Jurkat, Clone E6-1 (cell line): ENCODE data around the gene IPO4.

Experiments used
- DNase-seq: peaks from one replicate; pipeline ENCODE4 v3.0.0-alpha.2; 2011; ENCODE audit warnings: low read depth, low spot score
- H3K4me3 ChIP-seq: 2 replicates; pipeline ENCODE4 v1.5.1; 2011; ENCODE audit warnings: mild to moderate bottlenecking, low read length, control low read depth, moderate library complexity

IPO4 gene

GRCh38 chr14:24156840-24157239 is 31.8 kb downstream of the IPO4 start:
- no peak overlapping the region for H3K4me3 ChIP-seq
- DNase-seq, result no peak

DNA sequence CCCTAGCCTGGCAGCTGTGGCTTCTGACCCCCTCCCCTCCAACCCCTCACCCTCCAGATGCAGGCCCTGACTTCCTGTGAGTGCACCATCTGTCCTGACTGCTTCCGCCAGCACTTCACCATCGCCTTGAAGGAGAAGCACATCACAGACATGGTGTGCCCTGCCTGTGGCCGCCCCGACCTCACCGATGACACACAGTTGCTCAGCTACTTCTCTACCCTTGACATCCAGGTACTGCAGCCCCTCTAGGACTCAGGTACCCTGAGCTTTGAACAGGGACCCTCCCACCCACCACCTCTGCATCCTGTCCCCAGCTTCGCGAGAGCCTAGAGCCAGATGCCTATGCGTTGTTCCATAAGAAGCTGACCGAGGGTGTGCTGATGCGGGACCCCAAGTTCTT is 33.5 kb downstream of the IPO4 start:
- no peak for DNase-seq
- no peak overlapping the region for H3K4me3 ChIP-seq

DNA sequence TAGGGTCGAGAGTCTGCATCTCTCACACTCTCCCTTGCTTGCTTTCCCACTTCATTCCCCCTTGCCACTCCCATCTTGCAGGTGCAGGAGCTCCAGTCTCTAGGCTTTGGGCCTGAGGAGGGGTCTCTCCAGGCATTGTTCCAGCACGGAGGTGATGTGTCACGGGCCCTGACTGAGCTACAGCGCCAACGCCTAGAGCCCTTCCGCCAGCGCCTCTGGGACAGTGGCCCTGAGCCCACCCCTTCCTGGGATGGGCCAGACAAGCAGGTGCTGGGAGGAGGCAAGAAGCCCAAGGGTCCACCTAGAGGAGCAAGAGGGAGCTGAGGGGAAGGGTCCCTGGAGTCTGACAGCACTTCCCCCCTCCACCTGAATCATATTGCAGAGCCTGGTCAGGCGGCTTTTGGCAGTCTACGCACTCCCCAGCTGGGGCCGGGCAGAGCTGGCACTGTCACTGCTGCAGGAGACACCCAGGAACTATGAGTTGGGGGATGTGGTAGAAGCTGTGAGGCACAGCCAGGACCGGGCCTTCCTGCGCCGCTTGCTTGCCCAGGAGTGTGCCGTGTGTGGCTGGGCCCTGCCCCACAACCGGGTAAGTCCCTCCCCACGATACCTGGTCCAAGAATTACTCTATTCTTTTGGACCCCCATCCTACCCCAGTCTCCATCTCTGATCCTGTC is 37.1 kb downstream of the IPO4 start:
- no peak for DNase-seq
- no peak overlapping the region for H3K4me3 ChIP-seq

GRCh38 chr14:24150993-24151392 is 37.6 kb downstream of the IPO4 start:
- no peak overlapping the region for H3K4me3 ChIP-seq
- DNase-seq, result no peak

DNA sequence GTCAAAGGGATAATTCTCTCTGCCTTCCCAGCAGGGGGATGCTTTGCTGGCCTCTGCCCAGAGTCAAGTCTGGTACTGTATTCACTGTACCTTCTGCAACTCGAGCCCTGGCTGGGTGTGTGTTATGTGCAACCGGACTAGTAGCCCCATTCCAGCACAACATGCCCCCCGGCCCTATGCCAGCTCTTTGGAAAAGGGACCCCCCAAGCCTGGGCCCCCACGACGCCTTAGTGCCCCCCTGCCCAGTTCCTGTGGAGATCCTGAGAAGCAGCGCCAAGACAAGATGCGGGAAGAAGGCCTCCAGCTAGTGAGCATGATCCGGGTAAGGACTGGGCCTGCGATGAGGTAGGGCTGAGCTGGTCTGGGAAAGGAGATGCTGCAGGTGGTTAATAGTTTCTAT is 38.0 kb downstream of the IPO4 start:
- no peak for DNase-seq
- no peak overlapping the region for H3K4me3 ChIP-seq

DNA sequence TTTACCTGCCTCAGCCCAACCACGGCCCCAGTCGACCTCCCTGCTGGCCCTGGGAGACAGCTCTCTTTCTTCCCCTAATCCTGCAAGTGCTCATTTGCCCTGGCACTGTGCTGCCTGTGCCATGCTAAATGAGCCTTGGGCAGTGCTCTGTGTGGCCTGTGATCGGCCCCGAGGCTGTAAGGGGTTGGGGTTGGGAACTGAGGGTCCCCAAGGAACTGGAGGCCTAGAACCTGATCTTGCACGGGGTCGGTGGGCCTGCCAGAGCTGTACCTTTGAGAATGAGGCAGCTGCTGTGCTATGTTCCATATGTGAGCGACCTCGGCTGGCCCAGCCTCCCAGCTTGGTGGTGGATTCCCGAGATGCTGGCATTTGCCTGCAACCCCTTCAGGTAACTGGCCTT is 38.6 kb downstream of the IPO4 start:
- H3K4me3 ChIP-seq, result no peak overlapping the region

DNA sequence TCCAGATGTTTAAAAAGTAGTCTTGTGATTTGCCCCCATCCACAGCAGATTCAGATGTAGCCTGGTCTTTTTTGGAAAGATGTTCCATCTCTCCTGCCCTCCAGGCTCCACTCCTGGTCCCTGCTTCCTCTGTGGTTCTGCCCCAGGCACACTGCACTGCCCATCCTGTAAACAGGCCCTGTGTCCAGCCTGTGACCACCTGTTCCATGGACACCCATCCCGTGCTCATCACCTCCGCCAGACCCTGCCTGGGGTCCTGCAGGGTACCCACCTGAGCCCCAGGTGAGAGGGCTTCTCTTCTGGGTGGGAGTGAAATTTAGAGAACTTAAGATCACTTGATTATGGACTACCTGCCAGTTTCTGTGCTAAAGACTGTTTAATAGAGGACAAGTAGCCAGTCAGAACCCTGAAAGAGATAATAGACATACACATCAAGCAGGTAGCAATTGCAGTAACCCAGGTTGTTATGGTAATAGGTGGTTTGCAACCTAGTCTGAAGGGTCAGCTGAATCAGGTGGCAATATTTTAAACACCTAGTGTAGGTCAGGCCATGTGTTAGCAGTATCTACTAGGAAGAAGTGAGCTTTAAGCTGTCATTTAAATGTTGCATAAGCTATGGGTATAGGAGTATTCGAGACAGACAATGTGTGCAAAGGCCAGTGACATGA is 39.2 kb downstream of the IPO4 start:
- no peak for DNase-seq

More for the DNA sequence above, 38.6 kb downstream of the IPO4 start:
- DNase-seq, result no peak

GRCh38 chr14:24147761-24148428 is 40.7 kb downstream of the IPO4 start:
- H3K4me3 ChIP-seq, result peak overlapping the region; percentile 97
- no peak for DNase-seq

More for the DNA sequence above, 39.2 kb downstream of the IPO4 start:
- no peak overlapping the region for H3K4me3 ChIP-seq

DNA sequence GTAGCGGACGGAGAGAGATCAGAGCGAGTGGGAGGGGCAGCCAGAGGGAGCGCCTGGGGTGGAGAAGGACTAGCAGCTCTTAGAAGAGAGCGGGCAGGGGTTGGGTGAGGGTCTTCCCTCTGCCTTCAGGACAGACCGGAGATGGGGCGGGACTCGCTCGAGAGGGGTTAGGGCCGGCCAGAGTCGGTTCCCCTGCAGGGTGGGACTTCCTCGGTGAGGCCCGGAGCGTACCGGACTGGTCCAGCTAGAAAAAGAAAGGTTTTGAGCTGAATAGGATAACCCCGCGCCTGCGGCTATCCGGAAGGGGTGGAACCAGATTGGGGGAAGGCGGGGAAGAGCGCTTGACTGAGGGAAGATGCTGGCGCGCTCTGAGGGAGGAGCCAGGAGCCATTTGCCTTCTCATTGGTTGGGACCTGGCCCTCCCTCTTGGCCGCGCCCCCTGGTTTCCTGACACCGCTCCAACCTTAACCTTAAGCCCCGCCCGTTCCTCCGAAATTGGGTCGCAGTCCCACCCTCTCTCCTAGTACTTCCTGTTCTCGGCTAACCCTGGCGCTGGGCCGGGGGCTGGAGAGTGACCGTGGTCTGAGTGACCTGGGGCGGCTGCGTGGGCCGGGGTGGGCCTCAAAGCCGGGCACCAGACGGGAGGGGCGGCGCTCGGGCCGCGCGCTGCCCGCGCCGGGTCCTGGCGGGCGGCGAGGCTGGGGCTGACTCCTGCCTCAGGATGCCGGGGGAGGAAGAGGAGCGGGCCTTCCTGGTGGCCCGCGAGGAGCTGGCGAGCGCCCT is 41.4 kb downstream of the IPO4 start, which contains the start of gene RNF31:
Gene RNF31, plus strand, starts transcription at position 521 of the 783 bp plus-strand sequence. Its CDS starts 201 bp downstream, at position 722.
- peak within 1 kb of the TSS; percentile 97 for H3K4me3 ChIP-seq
- peak; percentile 98 for DNase-seq

GRCh38 chr14:24146453-24146977 is 42.1 kb downstream of the IPO4 start, which contains the start of gene PSME2:
PSME2 (minus strand) TSS chr14:24146610; CDS start chr14:24146581, 29 bp downstream.
- DNase-seq, result peak; percentile 87
- H3K4me3 ChIP-seq, result peak within 1 kb of the TSS; percentile 97

DNA sequence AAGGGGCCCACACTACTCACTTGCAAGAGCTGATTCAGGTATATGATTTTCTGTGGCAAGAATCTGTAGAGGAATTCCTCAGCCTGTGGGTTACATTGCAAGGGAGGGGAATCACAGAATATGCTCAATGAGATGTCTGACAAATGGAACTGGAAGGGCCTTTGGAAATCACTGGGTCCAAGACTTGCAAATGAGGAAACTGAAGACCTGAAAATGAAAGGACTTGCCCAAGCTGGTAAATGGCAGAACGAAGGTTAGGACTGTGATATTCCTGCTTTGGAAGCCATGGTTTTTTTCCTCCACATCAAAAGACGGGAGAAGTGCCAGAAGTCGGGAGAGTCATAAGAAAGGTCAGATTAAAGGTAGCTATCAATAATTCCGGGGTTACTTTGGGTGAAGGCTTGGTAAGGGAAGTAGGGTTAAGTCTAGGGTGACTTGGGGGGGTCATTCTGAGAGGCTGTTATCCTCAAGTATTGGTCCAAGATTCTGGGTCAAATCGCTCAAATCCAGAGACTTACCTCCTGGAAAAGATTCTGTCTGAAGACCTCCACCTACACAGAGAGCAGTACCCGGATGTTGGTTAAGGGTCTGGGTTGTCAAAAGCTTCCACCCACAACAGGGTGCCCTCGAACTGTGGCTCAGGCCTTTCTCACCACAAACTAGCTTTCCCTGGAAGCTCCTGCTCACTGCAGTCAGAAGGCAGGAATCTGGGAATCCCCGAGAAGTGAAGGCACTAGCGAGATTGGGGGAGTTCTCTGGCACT is 42.7 kb downstream of the IPO4 start:
- no peak for DNase-seq
- peak overlapping the region; percentile 97 for H3K4me3 ChIP-seq

GRCh38 chr14:24145219-24145618 is 43.4 kb downstream of the IPO4 start:
- peak overlapping the region; percentile 97 for H3K4me3 ChIP-seq
- DNase-seq, result no peak

GRCh38 chr14:24144451-24144850 is 44.2 kb downstream of the IPO4 start:
- no peak overlapping the region for H3K4me3 ChIP-seq
- no peak for DNase-seq

- H3K4me3 ChIP-seq, result no peak overlapping the region
- no peak for DNase-seq
These were observed 45.1 kb downstream of the IPO4 start for GRCh38 chr14:24143511-24143910.

- H3K4me3 ChIP-seq, result peak within 1 kb of the TSS; percentile 96
- peak; percentile 99 for DNase-seq
These were observed 47.3 kb downstream of the IPO4 start, which contains the start of gene EMC9 for GRCh38 chr14:24141097-24141880. EMC9 (minus strand) TSS chr14:24141591; CDS start chr14:24141304, 287 bp downstream.

DNA sequence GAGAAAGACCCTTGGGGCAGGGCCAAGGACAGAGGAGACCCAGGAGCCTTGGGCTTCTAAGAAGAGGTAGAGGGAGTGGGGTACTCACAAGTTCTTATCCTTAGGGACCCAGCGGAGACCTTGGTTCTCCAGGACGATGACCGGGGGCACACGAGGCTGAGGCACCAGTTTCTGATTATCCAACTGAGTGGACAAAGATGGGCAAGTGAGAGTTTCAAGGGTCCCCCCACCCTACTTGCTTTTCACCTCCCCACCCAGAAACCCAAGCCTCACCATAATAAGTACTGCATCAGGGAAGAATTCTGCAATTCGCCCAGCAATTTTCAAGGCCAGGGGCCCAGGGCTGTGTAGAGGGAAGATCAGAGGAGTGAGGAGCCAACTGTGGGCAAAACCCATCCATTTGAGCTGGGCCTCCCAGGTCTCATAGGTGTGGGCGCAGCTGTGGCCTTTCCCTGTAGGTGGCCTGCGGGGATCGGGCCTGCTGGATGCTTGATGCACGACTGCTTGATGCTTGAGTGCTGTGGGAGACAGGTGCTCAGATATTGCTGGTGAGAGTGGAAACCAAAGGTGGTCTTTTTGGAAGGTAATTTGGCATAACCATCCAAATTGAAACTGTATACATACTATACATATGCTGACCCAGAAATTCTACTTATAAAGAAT is 49.2 kb downstream of the IPO4 start:
- no peak overlapping the region for H3K4me3 ChIP-seq
- DNase-seq, result no peak
